Dermis blood vessel endothelial cell (primary cell): ENCODE measurements around the gene SIPA1L2. TPM values are rescaled to one million over a fixed set of nuclear protein-coding genes. Genes with fewer than 3 reads are reported as not detected.

Source experiments
- DNase-seq: peaks from one replicate; pipeline ENCODE4 v3.0.0; 2010
- total RNA-seq: library from RNA; depleted of rRNA; stranded (reverse); fragments of >200 nt; gene quantifications from 2 replicates; pipeline ENCODE4 v1.2.3, GENCODE V29; 2014

The SIPA1L2 gene
- total RNA-seq, 1 donor from 2014 or later: 25.7 TPM

- no peak for DNase-seq
These were observed 18.4 kb upstream of the SIPA1L2 start for GRCh38 chr1:232648316-232648715.

- no peak for DNase-seq
These were observed 14.3 kb upstream of the SIPA1L2 start for GRCh38 chr1:232644209-232644608.

GRCh38 chr1:232643251-232643650, 13.3 kb upstream of the SIPA1L2 start:
- no peak for DNase-seq

GRCh38 chr1:232641507-232641906, 11.6 kb upstream of the SIPA1L2 start:
- DNase-seq: no peak

GRCh38 chr1:232636799-232637198, 6.9 kb upstream of the SIPA1L2 start:
- DNase-seq: no peak

GRCh38 chr1:232635778-232636356, 5.9 kb upstream of the SIPA1L2 start:
- peak; percentile 76 for DNase-seq

GRCh38 chr1:232635279-232635678, 5.3 kb upstream of the SIPA1L2 start:
- DNase-seq: no peak

- DNase-seq: no peak
These were observed 4.2 kb upstream of the SIPA1L2 start for GRCh38 chr1:232634096-232634495.

GRCh38 chr1:232630894-232631195, 912 bp upstream of the SIPA1L2 start:
- no peak for DNase-seq

- DNase-seq: peak; percentile 38
These were observed 485 bp downstream of the SIPA1L2 start for GRCh38 chr1:232629250-232630046.

- peak; percentile 62 for DNase-seq
These were observed 1.3 kb downstream of the SIPA1L2 start for GRCh38 chr1:232628335-232629249.

GRCh38 chr1:232627645-232628334, 2.1 kb downstream of the SIPA1L2 start:
- DNase-seq: peak; percentile 55

- no peak for DNase-seq
These were observed 2.8 kb downstream of the SIPA1L2 start for GRCh38 chr1:232627171-232627570.

GRCh38 chr1:232626452-232626851, 3.5 kb downstream of the SIPA1L2 start:
- DNase-seq: no peak

- no peak for DNase-seq
These were observed 4.5 kb downstream of the SIPA1L2 start for GRCh38 chr1:232625319-232625868.

- no peak for DNase-seq
These were observed 5.2 kb downstream of the SIPA1L2 start for GRCh38 chr1:232624546-232625281.

- DNase-seq: no peak
These were observed 7.0 kb downstream of the SIPA1L2 start for GRCh38 chr1:232622981-232623380.

GRCh38 chr1:232622378-232622777, 7.6 kb downstream of the SIPA1L2 start:
- no peak for DNase-seq

- no peak for DNase-seq
These were observed 8.9 kb downstream of the SIPA1L2 start for GRCh38 chr1:232621050-232621449.

- peak; percentile 92 for DNase-seq
These were observed 9.5 kb downstream of the SIPA1L2 start for GRCh38 chr1:232620356-232620969.

- no peak for DNase-seq
These were observed 12.7 kb downstream of the SIPA1L2 start for GRCh38 chr1:232617237-232617636.
